Endothelial cell of umbilical vein (primary cell): Measurements from ENCODE around the gene LGR6. TPM values are rescaled to one million over a fixed set of nuclear protein-coding genes. Genes with fewer than 3 reads are reported as not detected.

ENCODE experiments used
- BruUV-seq: library from RNA; stranded (reverse); fragments of 400-500 nt; replicated peaks from 2 replicates; lab custom pipeline; 2021; lab: Mats Ljungman, UMichigan
- CTCF ChIA-PET: fragments of 300-600, 350-600 bp; sonication (Branson Sonifier 250); formaldehyde crosslinking; loops from one replicate; lab custom pipeline; 2021; ENCODE audit warnings: antibody characterized with exemption, inconsistent platforms; lab: Charles Lee
- POLR2A ChIA-PET: fragments of 300-600, 350-600 bp; sonication (Branson Sonifier 250); formaldehyde crosslinking; loops from one replicate; lab custom pipeline; 2021; ENCODE audit warnings: antibody characterized with exemption, inconsistent platforms; lab: Charles Lee
- DNase-seq: peaks from one replicate; pipeline ENCODE4 v3.0.0-alpha.2; 2011; ENCODE audit warnings: low read depth, low spot score
- FAIRE-seq: peaks from 2 replicates; lab custom pipeline; 2011; peaks lifted over from hg19 to GRCh38; lab: Jason Lieb, UNC
- H2AFZ ChIP-seq: 2 replicates; pipeline ENCODE4 v1.6.0; 2012; ENCODE audit warnings: low read depth, low read length, control low read depth, inconsistent platforms
- H3K27ac ChIP-seq: 2 replicates; pipeline ENCODE4 v1.5.1; 2011; ENCODE audit warnings: low read depth, mild to moderate bottlenecking, control low read depth, low read length, moderate library complexity; ENCODE audit not compliant: insufficient read depth
- H3K27me3 ChIP-seq, 2 experiments: 2 replicates each; pipeline versions ENCODE4 v1.6.0 to v1.6.1; 2011; ENCODE audit warnings: low read length in 2 of 2, mixed read lengths in 1 of 2; ENCODE audit not compliant: control insufficient read depth in 2 of 2, insufficient read depth in 2 of 2
- H3K36me3 ChIP-seq, 2 experiments: 2 replicates in 1 of 2; 3 replicates in 1 of 2; pipeline ENCODE4 v1.5.1; 2011; ENCODE audit warnings: low read length in 2 of 2, mild to moderate bottlenecking in 1 of 2, moderate library complexity in 1 of 2; ENCODE audit not compliant: control insufficient read depth in 2 of 2, insufficient read depth in 2 of 2; ENCODE audit errors: extremely low read depth in 1 of 2
- H3K4me1 ChIP-seq: 3 replicates; pipeline ENCODE4 v1.5.1; 2011; ENCODE audit warnings: mild to moderate bottlenecking, low read length; ENCODE audit not compliant: control insufficient read depth, insufficient read depth; ENCODE audit errors: extremely low read depth
- H3K4me2 ChIP-seq: 2 replicates; pipeline ENCODE4 v1.6.1; 2011; ENCODE audit warnings: low read length, control low read depth, mixed read lengths; ENCODE audit not compliant: insufficient read depth
- H3K4me3 ChIP-seq, 3 experiments: fragments of 200-600 bp in 1 of 3; sonication (generic), shearing (Covaris generic) in 1 of 3; replicated peaks in 1 of 3; 2 replicates each; pipeline ENCODE4 v1.5.1; 2011 to 2016; ENCODE audit warnings: control low read depth in 3 of 3, low read length in 3 of 3, mild to moderate bottlenecking in 2 of 3, inconsistent platforms in 1 of 3, low read depth in 1 of 3, moderate library complexity in 1 of 3; ENCODE audit not compliant: insufficient read depth in 1 of 3
- H3K79me2 ChIP-seq: 2 replicates; pipeline ENCODE4 v1.6.0; 2012; ENCODE audit warnings: low read length, inconsistent platforms; ENCODE audit not compliant: control insufficient read depth, insufficient read depth
- H3K9ac ChIP-seq: replicated peaks from 2 replicates; pipeline ENCODE3; 2011; ENCODE audit warnings: low read length, control low read depth; ENCODE audit not compliant: insufficient read depth; ENCODE audit errors: extremely low read depth
- H3K9me1 ChIP-seq: replicated peaks from 3 replicates; pipeline ENCODE4 v1.6.0; 2011; ENCODE audit warnings: mild to moderate bottlenecking, low read length; ENCODE audit not compliant: control insufficient read depth, insufficient read depth; ENCODE audit errors: extremely low read depth
- H3K9me3 ChIP-seq: replicated peaks from 2 replicates; pipeline ENCODE4 v1.5.1; 2012; ENCODE audit warnings: low read length, inconsistent platforms; ENCODE audit not compliant: control insufficient read depth, insufficient read depth
- H4K20me1 ChIP-seq: replicated peaks from 2 replicates; pipeline ENCODE3; 2011; ENCODE audit warnings: mild to moderate bottlenecking, low read length; ENCODE audit not compliant: control insufficient read depth, insufficient read depth; ENCODE audit errors: extremely low read depth
- EZH2 ChIP-seq: IDR thresholded peaks from 2 replicates; pipeline ENCODE4 v1.6.1; 2012; ENCODE audit warnings: borderline replicate concordance, low read depth, mild to moderate bottlenecking, moderate library complexity, low read length, inconsistent platforms; ENCODE audit not compliant: severe bottlenecking
- FOS ChIP-seq: IDR thresholded peaks from 2 replicates; pipeline ENCODE4 v1.6.1; 2011; ENCODE audit warnings: mild to moderate bottlenecking, low read length, moderate library complexity, borderline replicate concordance; ENCODE audit not compliant: insufficient read depth
- GATA2 ChIP-seq: IDR thresholded peaks from 2 replicates; pipeline ENCODE4 v1.7.0; 2011; ENCODE audit warnings: low read depth, mild to moderate bottlenecking, moderate library complexity, mixed read lengths, low read length; ENCODE audit not compliant: insufficient read length, insufficient read depth
- JUN ChIP-seq: IDR thresholded peaks from 2 replicates; pipeline ENCODE4 v1.6.1; 2011; ENCODE audit warnings: borderline replicate concordance, low read depth; ENCODE audit not compliant: insufficient read length, insufficient read depth
- MYC ChIP-seq: IDR thresholded peaks from one replicate; pipeline ENCODE4 v1.6.1; 2011; ENCODE audit warnings: mild to moderate bottlenecking, low read depth, low read length
- POLR2A ChIP-seq: IDR thresholded peaks from 2 replicates; pipeline ENCODE4 v1.6.1; 2012; ENCODE audit warnings: low read depth, mild to moderate bottlenecking, control low read depth, low read length
- POLR2AphosphoS5 ChIP-seq: IDR thresholded peaks from 2 replicates; pipeline ENCODE4 v1.6.1; 2012; ENCODE audit warnings: low read depth, mild to moderate bottlenecking, control low read depth, low read length, moderate library complexity; ENCODE audit not compliant: insufficient read depth
- dilution Hi-C: fragments of 300-500 bp; cut with MboI; formaldehyde crosslinking; loops from one replicate; pipeline ENCODE4 v1.15.0; 2019; ENCODE audit warnings: low sequenced_read_pairs; ENCODE audit not compliant: extremely low pct_ligation_motif_present
- intact Hi-C: fragments of 100-400 bp; cut with micrococcal nuclease; formaldehyde crosslinking; loops from one replicate; pipeline ENCODE4 v1.10.0; 2022
- polyA plus RNA-seq, 4 experiments: library from polyadenylated mRNA; depleted of rRNA in 3 of 4; stranded (reverse) in 3 of 4; unstranded in 1 of 4; fragments of >200 nt; gene quantifications; 2 replicates each; pipeline versions ENCODE4 v1.2.1 to v1.2.3, GENCODE V29; 2011 to 2012; ENCODE audit warnings: missing spikeins in 1 of 4
- total RNA-seq: library from RNA; stranded (reverse); gene quantifications from 2 replicates; pipeline ENCODE4 v1.2.3, GENCODE V29; 2021
- TF ChIP-seq, protein P1 (sequence below), 2 donors: IDR thresholded peaks; 1 replicate in 1 of 2; 2 replicates in 1 of 2; pipeline ENCODE4 v1.5.1; 2011; ENCODE audit warnings: low read length in 2 of 2, mild to moderate bottlenecking in 2 of 2, moderate library complexity in 2 of 2, control low read depth in 1 of 2, inconsistent platforms in 1 of 2, low read depth in 1 of 2; ENCODE audit not compliant: insufficient read depth in 1 of 2; ENCODE audit errors: extremely low read depth in 1 of 2
- TF ChIP-seq, protein P2 (sequence below): IDR thresholded peaks from 2 replicates; pipeline ENCODE4 v1.6.1; 2011; ENCODE audit not compliant: insufficient read depth, insufficient read length

LGR6 gene
- total and polyA plus RNA-seq, 2 donors (not counting 3 experiments of a cell fraction or from before 2014, with no cell fraction given) = not detected

DNA sequence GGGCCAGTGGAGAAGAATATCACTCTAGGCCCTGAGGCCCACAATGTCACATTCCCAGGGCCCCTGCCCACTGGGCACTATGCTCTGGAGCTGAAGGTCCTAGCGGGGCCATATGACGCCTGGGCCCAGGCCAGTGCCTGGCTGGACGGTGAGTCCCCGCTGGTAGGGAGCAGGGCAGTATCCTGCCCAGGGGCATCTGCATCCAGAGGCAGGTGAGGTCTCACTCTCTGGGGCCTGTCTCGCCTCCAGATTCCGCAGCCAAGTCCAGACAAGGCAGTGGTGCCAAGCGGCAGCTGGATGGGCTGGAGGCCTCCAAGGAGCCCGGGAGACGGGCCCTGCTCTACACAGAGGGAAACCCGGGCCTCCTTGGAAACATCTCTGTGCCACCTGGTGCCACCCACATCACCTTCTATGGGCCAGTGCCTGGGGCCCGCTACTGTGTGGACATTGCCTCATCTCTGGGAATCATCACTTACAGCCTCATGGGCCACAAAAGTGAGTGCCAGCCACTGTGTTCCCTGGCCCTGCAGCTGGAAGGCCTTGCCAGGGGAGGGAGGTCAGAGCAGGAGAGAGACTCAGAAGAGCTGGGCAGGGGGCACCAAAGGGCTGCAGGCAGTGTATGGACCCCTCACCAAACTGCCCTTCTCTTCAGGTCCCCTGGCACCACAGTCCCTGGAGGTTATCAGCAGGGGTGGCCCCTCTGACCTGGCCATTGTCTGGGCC lies 22.1 kb upstream of the LGR6 start:
- CTCF ChIA-PET = interaction anchor here (0.6 to 1.3 kb wide), 2 partner anchors 50 to 65 kb away, joined by 3 read pairs; no protein-coding TSS in a partner anchor
- dilution Hi-C loops = no loop called here

More for the DNA sequence above, 22.1 kb upstream of the LGR6 start:
- Histone ChIP-seq H3K9me3 (no peaks in the 10 kb centered on the region), H2AFZ (no peak overlapping the region), H3K36me3 (no peaks in the 10 kb centered on the region), H3K4me1 (no peaks in the 10 kb centered on the region), H3K79me2 (no peaks in the 10 kb centered on the region), H3K27ac (no peak overlapping the region), H3K4me3 (no peak overlapping the region), H3K4me2 (no peak overlapping the region), H4K20me1 (no peaks in the 10 kb centered on the region), H3K9me1 (no peaks in the 10 kb centered on the region), H3K9ac (no peak overlapping the region), H3K27me3 (no peaks in the 10 kb centered on the region)
- BruUV-seq = no TSS peak
- FAIRE-seq (no peak), DNase-seq (no peak)
- intact Hi-C loops = no loop called here
- POLR2A ChIA-PET = no interaction called here
- TF ChIP-seq GATA2 (no peak), JUN (no peak), FOS (no peak), EZH2 (no peak), MYC (no peak), POLR2AphosphoS5 (no peak), POLR2A (no peak)
- TF ChIP-seq, protein P1, sequence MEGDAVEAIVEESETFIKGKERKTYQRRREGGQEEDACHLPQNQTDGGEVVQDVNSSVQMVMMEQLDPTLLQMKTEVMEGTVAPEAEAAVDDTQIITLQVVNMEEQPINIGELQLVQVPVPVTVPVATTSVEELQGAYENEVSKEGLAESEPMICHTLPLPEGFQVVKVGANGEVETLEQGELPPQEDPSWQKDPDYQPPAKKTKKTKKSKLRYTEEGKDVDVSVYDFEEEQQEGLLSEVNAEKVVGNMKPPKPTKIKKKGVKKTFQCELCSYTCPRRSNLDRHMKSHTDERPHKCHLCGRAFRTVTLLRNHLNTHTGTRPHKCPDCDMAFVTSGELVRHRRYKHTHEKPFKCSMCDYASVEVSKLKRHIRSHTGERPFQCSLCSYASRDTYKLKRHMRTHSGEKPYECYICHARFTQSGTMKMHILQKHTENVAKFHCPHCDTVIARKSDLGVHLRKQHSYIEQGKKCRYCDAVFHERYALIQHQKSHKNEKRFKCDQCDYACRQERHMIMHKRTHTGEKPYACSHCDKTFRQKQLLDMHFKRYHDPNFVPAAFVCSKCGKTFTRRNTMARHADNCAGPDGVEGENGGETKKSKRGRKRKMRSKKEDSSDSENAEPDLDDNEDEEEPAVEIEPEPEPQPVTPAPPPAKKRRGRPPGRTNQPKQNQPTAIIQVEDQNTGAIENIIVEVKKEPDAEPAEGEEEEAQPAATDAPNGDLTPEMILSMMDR (IDR thresholded peaks at IDR 0.05; ENCODE audit: extremely low read depth in 1 of 2, insufficient read depth in 1 of 2, low read depth in 1 of 2, low read length in 2 of 2) = no peak
- TF ChIP-seq, protein P2, sequence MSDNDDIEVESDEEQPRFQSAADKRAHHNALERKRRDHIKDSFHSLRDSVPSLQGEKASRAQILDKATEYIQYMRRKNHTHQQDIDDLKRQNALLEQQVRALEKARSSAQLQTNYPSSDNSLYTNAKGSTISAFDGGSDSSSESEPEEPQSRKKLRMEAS = no peak
